Tibial nerve (tissue), 4 donors: ENCODE results near the gene ZNF157. TPM values are rescaled to one million over a fixed set of nuclear protein-coding genes. Genes with fewer than 3 reads are reported as not detected.
"Not testable (repeated sequence)": the region's sequence is repeated elsewhere in the genome, so short reads cannot be mapped to it uniquely, and the experiment has no call there.

ENCODE experiments used
- DNase-seq, 2 donors: peaks; one replicate each; pipeline ENCODE4 v3.0.0-alpha.2; 2019; ENCODE audit warnings: low spot score in 2 of 2
- H3K27ac ChIP-seq, 4 donors: fragments of 200-600 bp; sonication (generic) in 3 of 4; one replicate each; pipeline ENCODE4 v1.5.1; 2017 to 2019; ENCODE audit warnings: mild to moderate bottlenecking in 1 of 4
- H3K27me3 ChIP-seq, 2 donors: fragments of 200-600 bp; sonication (generic) in 1 of 2; one replicate each; pipeline versions ENCODE4 v1.5.1 to v1.6.0; 2017 to 2019
- H3K36me3 ChIP-seq, 3 donors: fragments of 200-600 bp; sonication (generic); one replicate each; pipeline ENCODE4 v1.5.1; 2018 to 2019
- H3K4me1 ChIP-seq, 4 donors: fragments of 200-600 bp; sonication (generic) in 3 of 4; one replicate each; pipeline ENCODE4 v1.5.1; 2017 to 2019
- H3K4me3 ChIP-seq, 4 donors: fragments of 200-600 bp; sonication (generic) in 3 of 4; one replicate each; pipeline ENCODE4 v1.5.1; 2017 to 2019; ENCODE audit warnings: mild to moderate bottlenecking in 1 of 4, moderate library complexity in 1 of 4
- H3K9me3 ChIP-seq, 4 donors: fragments of 200-600 bp; sonication (generic) in 3 of 4; one replicate each; pipeline ENCODE4 v1.5.1; 2017 to 2019
- EP300 ChIP-seq, 2 donors: sonication (generic); formaldehyde crosslinking; IDR thresholded peaks; one replicate each; pipeline ENCODE4 v1.6.1; 2017; ENCODE audit warnings: antibody characterized with exemption in 2 of 2, mild to moderate bottlenecking in 1 of 2
- POLR2A ChIP-seq, 2 donors: fragments of 450-650 bp; IDR thresholded peaks; one replicate each; pipeline ENCODE4 v1.6.1; 2017; ENCODE audit warnings: antibody characterized with exemption in 2 of 2, mild to moderate bottlenecking in 2 of 2, moderate library complexity in 2 of 2
- WGBS, 2 donors: methylation state at CpG; one replicate each; pipeline ENCODE4 v1.1.5; 2018; 5-methylcytosine and 5-hydroxymethylcytosine counted together
- total RNA-seq, 4 donors: library from RNA; depleted of rRNA; stranded (reverse); fragments of >200 nt; gene quantifications; one replicate each; pipeline ENCODE4 v1.1.0, GENCODE V29; 2016
- TF ChIP-seq, protein P1 (sequence below), 5 experiments: fragments of 200-600 bp in 3 of 5; fragments of 450-650 bp in 2 of 5; sonication (generic) in 3 of 5; IDR thresholded peaks; one replicate each; pipeline ENCODE4 v1.5.1; 2016 to 2019; ENCODE audit warnings: antibody characterized with exemption in 5 of 5, mild to moderate bottlenecking in 3 of 5, moderate library complexity in 2 of 5

The ZNF157 gene
- total RNA-seq = 1 to 10 TPM in 1 of 4 donors, under 1 TPM in 3; 0.60 to 1.3 (median 0.72) TPM

- peaks cover 0 to 3% (median 0%) of the 10 kb centered on the region in 4 donors for H3K4me1 ChIP-seq
- 78 to 90% methylated on average over 3 of the region's 3 CpGs for WGBS, 2 donors
- no peaks in the 10 kb centered on the region for H3K27me3 ChIP-seq
- no peak within 1 kb of the TSS for H3K27ac ChIP-seq
- no peak within 1 kb of the TSS for H3K4me3 ChIP-seq
- DNase-seq = no peak
- TF ChIP-seq EP300 (IDR thresholded peaks at IDR 0.05) (no peak), POLR2A (IDR thresholded peaks at IDR 0.05) (no peak)
- TF ChIP-seq, protein P1, sequence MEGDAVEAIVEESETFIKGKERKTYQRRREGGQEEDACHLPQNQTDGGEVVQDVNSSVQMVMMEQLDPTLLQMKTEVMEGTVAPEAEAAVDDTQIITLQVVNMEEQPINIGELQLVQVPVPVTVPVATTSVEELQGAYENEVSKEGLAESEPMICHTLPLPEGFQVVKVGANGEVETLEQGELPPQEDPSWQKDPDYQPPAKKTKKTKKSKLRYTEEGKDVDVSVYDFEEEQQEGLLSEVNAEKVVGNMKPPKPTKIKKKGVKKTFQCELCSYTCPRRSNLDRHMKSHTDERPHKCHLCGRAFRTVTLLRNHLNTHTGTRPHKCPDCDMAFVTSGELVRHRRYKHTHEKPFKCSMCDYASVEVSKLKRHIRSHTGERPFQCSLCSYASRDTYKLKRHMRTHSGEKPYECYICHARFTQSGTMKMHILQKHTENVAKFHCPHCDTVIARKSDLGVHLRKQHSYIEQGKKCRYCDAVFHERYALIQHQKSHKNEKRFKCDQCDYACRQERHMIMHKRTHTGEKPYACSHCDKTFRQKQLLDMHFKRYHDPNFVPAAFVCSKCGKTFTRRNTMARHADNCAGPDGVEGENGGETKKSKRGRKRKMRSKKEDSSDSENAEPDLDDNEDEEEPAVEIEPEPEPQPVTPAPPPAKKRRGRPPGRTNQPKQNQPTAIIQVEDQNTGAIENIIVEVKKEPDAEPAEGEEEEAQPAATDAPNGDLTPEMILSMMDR (IDR thresholded peaks at IDR 0.05) = no peak
- no peaks in the 10 kb centered on the region for H3K36me3 ChIP-seq
- H3K9me3 ChIP-seq = no peaks in the 10 kb centered on the region
Observed at GRCh38 chrX:47370278-47370677, at the start of gene ZNF157. TSS of gene ZNF157 (plus strand) at chrX:47370578. CDS start at chrX:47370669, 91 bp downstream.

DNA sequence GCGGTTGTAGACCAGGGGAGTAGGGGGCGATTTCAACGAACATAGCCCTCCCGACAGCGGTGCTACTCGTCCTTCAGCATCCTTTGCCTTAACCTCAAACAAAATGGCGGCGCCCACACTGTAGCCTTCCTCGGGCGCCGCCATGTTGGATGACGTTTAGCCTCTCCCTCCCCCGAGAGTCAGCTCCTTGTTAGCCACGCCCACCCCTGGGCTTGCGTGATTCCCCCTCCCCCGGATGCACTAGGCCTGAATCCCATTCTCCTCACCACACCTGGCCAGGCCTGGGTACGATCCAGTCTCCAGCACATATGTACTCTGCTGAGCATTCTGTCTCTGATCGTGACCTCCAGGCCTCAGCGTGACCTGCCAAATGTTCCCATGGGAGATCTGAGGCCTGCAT is 49.0 kb upstream of the ZNF157 start:
- WGBS, 2 donors = 33 to 54% methylated on average over 8 to 18 of the region's 19 CpGs
- Histone ChIP-seq H3K27ac (no peak overlapping the region), H3K9me3 (no peaks in the 10 kb centered on the region), H3K27me3 (no peaks in the 10 kb centered on the region), H3K36me3 (no peaks in the 10 kb centered on the region), H3K4me3 (no peak overlapping the region), H3K4me1 (no peaks in the 10 kb centered on the region)
- DNase-seq = peak; percentile 15 to 19
- no peak for TF ChIP-seq POLR2A (IDR thresholded peaks at IDR 0.05)
- TF ChIP-seq, protein P1 (IDR thresholded peaks at IDR 0.05) = no peak

- Histone ChIP-seq H3K27ac (no peak overlapping the region), H3K4me1 (no peaks in the 10 kb centered on the region), H3K4me3 (no peak overlapping the region), H3K9me3 (no peaks in the 10 kb centered on the region), H3K27me3 (no peaks in the 10 kb centered on the region), H3K36me3 (no peaks in the 10 kb centered on the region)
- no peak for DNase-seq
- TF ChIP-seq, protein P1 (IDR thresholded peaks at IDR 0.05) = no peak
- TF ChIP-seq EP300 (IDR thresholded peaks at IDR 0.05) (no peak), POLR2A (IDR thresholded peaks at IDR 0.05) (no peak)
- WGBS, 2 donors = 66 to 82% methylated on average over 19 to 20 of the region's 20 CpGs
Observed at GRCh38 chrX:47321823-47322371, 48.5 kb upstream of the ZNF157 start.

DNA sequence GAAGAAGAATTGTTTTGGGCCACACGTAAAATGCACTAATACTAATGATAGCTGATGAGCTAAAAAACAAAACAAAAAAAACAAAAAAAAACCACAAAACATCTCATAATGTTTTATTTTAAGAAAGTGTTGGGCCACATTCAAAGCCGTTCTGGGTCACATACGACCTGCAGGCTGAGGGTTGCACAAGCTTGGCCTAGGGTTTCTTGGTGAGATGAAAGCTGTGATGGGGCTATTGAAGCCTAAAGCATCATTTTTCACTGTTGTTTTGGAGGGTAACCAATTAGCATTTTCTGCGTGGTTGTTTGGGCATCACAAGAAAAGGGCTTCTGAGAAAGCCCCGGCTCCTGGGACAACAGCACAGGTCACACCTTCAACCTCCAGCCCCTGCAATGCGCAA is 42.5 kb upstream of the ZNF157 start:
- TF ChIP-seq POLR2A (IDR thresholded peaks at IDR 0.05) = no peak
- no peak for TF ChIP-seq EP300 (IDR thresholded peaks at IDR 0.05)
- TF ChIP-seq, protein P1 (IDR thresholded peaks at IDR 0.05) = no peak
- 47 to 64% methylated on average over 4 to 6 of the region's 6 CpGs for WGBS, 2 donors
- Histone ChIP-seq H3K36me3 (no peaks in the 10 kb centered on the region), H3K27me3 (no peaks in the 10 kb centered on the region), H3K9me3 (no peaks in the 10 kb centered on the region), H3K27ac (peak overlapping the region in 2 of 4 donors; percentile 19 to 72), H3K4me1 (no peaks in the 10 kb centered on the region), H3K4me3 (no peak overlapping the region)
- peak; percentile 14 to 26 for DNase-seq

GRCh38 chrX:47332729-47333128 is 37.6 kb upstream of the ZNF157 start:
- not testable (repeated sequence) for DNase-seq, H3K27me3 ChIP-seq, H3K27ac ChIP-seq, H3K36me3 ChIP-seq, H3K4me3 ChIP-seq, H3K4me1 ChIP-seq, H3K9me3 ChIP-seq
- WGBS, 2 donors = 86 to 96% methylated on average over 5 of the region's 5 CpGs

- Histone ChIP-seq H3K4me1 (no peaks in the 10 kb centered on the region), H3K4me3 (no peak overlapping the region), H3K27ac (no peak overlapping the region), H3K9me3 (no peaks in the 10 kb centered on the region), H3K27me3 (no peaks in the 10 kb centered on the region), H3K36me3 (no peaks in the 10 kb centered on the region)
- WGBS, 2 donors = 76 to 91% methylated on average over 4 of the region's 4 CpGs
- TF ChIP-seq, protein P1 (IDR thresholded peaks at IDR 0.05) = no peak
- TF ChIP-seq POLR2A (IDR thresholded peaks at IDR 0.05) (no peak), EP300 (IDR thresholded peaks at IDR 0.05) (no peak)
- DNase-seq = no peak
Observed at GRCh38 chrX:47351706-47352105, 18.7 kb upstream of the ZNF157 start.
